ENCODE results near the gene ETFB. TPM values are rescaled to one million over a fixed set of nuclear protein-coding genes. Genes with fewer than 3 reads are reported as not detected.

ETFB gene
- total and polyA plus RNA-seq, 5 experiments from 2014 or later, result 46.2 to 104 (median 85.8) TPM

- POLR2A ChIA-PET, result interaction anchor here (0.5 to 1.9 kb wide), 3 partner anchors 55 to 1368 kb away, joined by 4 read pairs; no protein-coding TSS in a partner anchor
- Mint-ChIP-seq H3K4me1 (peaks cover 20 to 38% (median 21%) of the 10 kb centered on the region in 4 donors), H3K4me3 (peak within 1 kb of the TSS; percentile 44 to 89 (median 74)), H3K27ac (peak within 1 kb of the TSS in 9 of 10 donors; percentile 16 to 80 (median 65)), H3K36me3 (peaks cover 0 to 14% (median 0%) of the 10 kb centered on the region in 3 donors), H3K9me3 (no peaks in the 10 kb centered on the region), H3K27me3 (peaks cover 0 to 2% (median 0%) of the 10 kb centered on the region in 5 donors)
- ATAC-seq (no peak), DNase-seq (no peak)
Measured at GRCh38 chr19:51341976-51342580, 24.1 kb downstream of the ETFB start, which contains the start of gene VSIG10L. Gene VSIG10L, minus strand, starts transcription at chr19:51342139. Its CDS starts 15 bp downstream, at chr19:51342124.

GRCh38 chr19:51341066-51341465, 25.1 kb downstream of the ETFB start:
- no peak for DNase-seq
- Mint-ChIP-seq H3K27ac (peak overlapping the region in 4 of 10 donors; percentile 26 to 48 (median 33)), H3K36me3 (peaks cover 0 to 5% (median 0%) of the 10 kb centered on the region in 3 donors), H3K9me3 (no peaks in the 10 kb centered on the region), H3K4me3 (peak overlapping the region; percentile 44 to 89 (median 71)), H3K4me1 (peaks cover 20 to 38% (median 21%) of the 10 kb centered on the region in 4 donors), H3K27me3 (peaks cover 0 to 2% (median 0%) of the 10 kb centered on the region in 5 donors)
- ATAC-seq, result no peak
- POLR2A ChIA-PET, result interaction anchor here (0.6 to 1.9 kb wide), 5 partner anchors 25 to 100 kb away, joined by 3 to 4 read pairs (median 3); partner anchors contain the start of genes ETFB and SIGLEC10

DNA sequence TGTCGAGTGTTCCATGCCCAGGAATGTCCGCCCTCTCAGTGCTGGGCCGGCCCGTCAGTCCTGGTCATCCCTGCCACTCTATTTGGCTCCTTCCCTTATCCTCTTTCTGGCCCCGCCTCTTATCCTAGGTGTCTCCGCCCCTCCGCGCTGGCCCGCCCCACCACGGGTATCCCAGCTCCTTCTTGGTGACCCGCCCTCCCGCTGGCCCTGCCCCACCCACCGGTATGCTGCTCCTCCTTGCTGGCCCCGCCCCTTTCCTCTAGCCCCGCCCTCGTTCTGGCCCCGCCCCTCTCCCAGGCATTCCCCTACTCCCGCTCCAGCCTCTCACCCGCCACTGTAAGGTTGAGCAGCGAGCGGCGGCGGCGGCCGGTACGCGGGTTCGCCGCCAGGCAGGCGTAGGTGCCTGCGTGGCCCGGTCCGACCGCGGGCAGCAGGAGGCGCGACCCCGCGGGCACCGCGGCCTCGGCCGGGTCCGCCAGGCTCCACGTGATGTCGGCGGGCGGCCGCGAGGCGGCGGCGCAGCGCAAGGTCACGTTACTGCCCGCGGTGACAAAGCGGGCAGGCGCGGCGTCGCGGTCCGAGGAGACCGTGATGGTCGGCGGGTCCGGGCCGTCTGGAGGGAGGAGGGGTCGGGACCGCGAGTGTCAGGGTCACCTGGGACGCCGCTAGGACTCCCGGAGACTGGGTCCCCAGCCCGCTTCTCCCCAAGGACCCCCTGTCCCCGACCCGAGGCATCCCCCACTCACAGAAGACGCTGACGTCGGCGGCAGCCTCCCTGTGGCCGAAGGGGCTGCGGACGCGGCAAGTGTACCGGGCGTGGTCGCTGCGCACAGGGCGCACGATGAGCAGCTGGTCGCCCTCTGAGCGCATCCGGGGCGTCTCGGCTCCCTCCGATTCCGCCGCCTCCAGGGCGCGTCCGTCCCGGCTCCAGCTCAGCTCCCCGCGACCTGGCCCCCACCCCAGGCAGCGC, 26.2 kb downstream of the ETFB start:
- Mint-ChIP-seq H3K4me3 (peak overlapping the region; percentile 75 to 92 (median 89)), H3K27me3 (peaks cover 0 to 6% (median 3%) of the 10 kb centered on the region in 5 donors), H3K9me3 (no peaks in the 10 kb centered on the region), H3K27ac (peak overlapping the region in 7 of 10 donors; percentile 47 to 84 (median 61)), H3K36me3 (peaks cover 0 to 2% (median 0%) of the 10 kb centered on the region in 3 donors), H3K4me1 (peaks cover 20 to 35% (median 21%) of the 10 kb centered on the region in 4 donors)
- ATAC-seq, result peak; percentile 52 to 53
- POLR2A ChIA-PET, result interaction anchor here (0.7 to 1.9 kb wide), 5 partner anchors 28 to 102 kb away, joined by 3 to 5 read pairs (median 4); partner anchors contain the start of genes NKG7 and SIGLEC10
- peak; percentile 33 to 89 (median 68) for DNase-seq

DNA sequence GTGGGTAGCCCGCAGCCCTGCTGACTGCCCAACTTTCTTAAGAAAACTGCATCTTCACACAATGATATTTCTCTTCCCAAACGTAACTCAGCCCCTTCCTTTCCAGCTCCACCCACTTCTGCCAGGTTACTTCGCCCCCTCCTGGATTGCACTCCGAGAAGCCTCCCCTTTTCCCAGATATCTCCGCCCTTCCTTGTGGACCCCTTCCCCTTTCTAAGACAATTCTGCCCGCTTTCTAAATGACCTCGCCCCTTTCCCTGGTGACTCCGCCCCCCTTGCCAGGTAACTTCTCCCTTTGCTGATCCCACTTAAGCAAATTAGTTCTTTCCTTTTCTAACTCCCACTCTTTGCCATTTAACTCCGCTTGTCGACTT, 26.9 kb downstream of the ETFB start:
- Mint-ChIP-seq H3K9me3 (no peaks in the 10 kb centered on the region), H3K4me3 (peak overlapping the region; percentile 75 to 92 (median 89)), H3K27ac (peak overlapping the region in 9 of 10 donors; percentile 18 to 84 (median 61)), H3K4me1 (peaks cover 20 to 31% (median 21%) of the 10 kb centered on the region in 4 donors), H3K27me3 (peaks cover 0 to 12% (median 3%) of the 10 kb centered on the region in 5 donors), H3K36me3 (no peaks in the 10 kb centered on the region)
- peak in 1 of 2 donors; percentile 6 for ATAC-seq
- POLR2A ChIA-PET, result interaction anchor here (0.7 to 1.0 kb wide), 2 partner anchors 29 to 33 kb away, joined by 4 to 5 read pairs; partner anchors contain the start of gene NKG7
- DNase-seq, result no peak

DNA sequence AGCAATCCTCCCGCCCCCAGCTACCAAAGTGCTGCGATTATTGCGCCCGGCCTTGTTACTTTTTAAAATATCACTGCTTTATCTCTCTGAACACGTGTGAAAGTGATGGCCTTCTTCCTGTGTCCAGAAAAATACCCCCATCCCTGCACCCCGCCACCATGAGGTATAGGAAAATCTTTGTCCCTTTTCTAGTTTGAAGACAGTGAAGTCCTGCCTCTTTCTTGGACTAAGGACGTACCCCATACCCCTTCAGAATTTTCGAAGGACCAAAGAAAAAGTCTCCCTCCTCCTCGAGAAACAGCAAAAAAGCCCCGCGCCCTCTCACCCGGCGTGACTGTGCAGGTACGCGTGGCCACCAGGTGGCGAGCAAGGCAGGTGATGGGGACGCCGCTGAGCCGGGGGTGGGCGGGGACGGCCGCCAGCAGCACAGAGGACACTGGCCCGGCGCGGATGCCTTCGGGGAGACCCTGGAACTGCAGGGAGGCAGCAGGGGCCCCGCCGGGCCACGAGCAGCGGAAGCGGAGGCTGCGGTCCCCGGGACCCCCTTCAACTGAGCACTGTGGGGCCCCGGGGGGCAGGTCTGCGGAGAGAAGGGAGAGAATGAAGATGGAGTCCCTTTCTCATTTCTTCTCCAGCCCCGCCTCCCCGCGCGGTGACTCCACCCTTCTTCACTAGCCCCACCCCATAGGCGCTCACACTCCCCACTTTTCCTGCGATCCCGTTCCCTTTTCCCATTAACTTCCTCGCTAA, 27.4 kb downstream of the ETFB start:
- Mint-ChIP-seq H3K27ac (peak overlapping the region in 9 of 10 donors; percentile 18 to 84 (median 61)), H3K4me1 (peaks cover 20 to 26% (median 21%) of the 10 kb centered on the region in 4 donors), H3K9me3 (no peaks in the 10 kb centered on the region), H3K27me3 (peaks cover 2 to 18% (median 5%) of the 10 kb centered on the region in 5 donors), H3K4me3 (peak overlapping the region; percentile 75 to 92 (median 89)), H3K36me3 (no peaks in the 10 kb centered on the region)
- POLR2A ChIA-PET, result interaction anchor here (0.7 to 1.0 kb wide), 2 partner anchors 29 to 34 kb away, joined by 4 to 5 read pairs; partner anchors contain the start of gene NKG7
- DNase-seq, result peak; percentile 68 to 89 (median 83)
- ATAC-seq, result peak; percentile 86 to 89

GRCh38 chr19:51337861-51338562, 28.2 kb downstream of the ETFB start:
- Mint-ChIP-seq H3K9me3 (no peaks in the 10 kb centered on the region), H3K27ac (no peak overlapping the region), H3K4me3 (peak overlapping the region; percentile 75 to 92 (median 89)), H3K4me1 (peaks cover 19 to 22% (median 21%) of the 10 kb centered on the region in 4 donors), H3K36me3 (no peaks in the 10 kb centered on the region), H3K27me3 (peaks cover 2 to 20% (median 5%) of the 10 kb centered on the region in 5 donors)
- no peak for DNase-seq
- ATAC-seq, result no peak
- POLR2A ChIA-PET, result no interaction called here

- DNase-seq, result no peak
- no peak for ATAC-seq
- Mint-ChIP-seq H3K27me3 (peaks cover 2 to 21% (median 5%) of the 10 kb centered on the region in 5 donors), H3K4me3 (no peak overlapping the region), H3K27ac (no peak overlapping the region), H3K4me1 (peaks cover 14 to 22% (median 16%) of the 10 kb centered on the region in 4 donors), H3K36me3 (no peaks in the 10 kb centered on the region), H3K9me3 (no peaks in the 10 kb centered on the region)
- POLR2A ChIA-PET, result no interaction called here
Measured at GRCh38 chr19:51337141-51337860, 28.9 kb downstream of the ETFB start.

GRCh38 chr19:51333836-51334460, 32.2 kb downstream of the ETFB start:
- ATAC-seq (no peak), DNase-seq (no peak)
- Mint-ChIP-seq H3K27me3 (peaks cover 19 to 55% (median 29%) of the 10 kb centered on the region in 5 donors), H3K4me1 (peaks cover 6 to 8% (median 7%) of the 10 kb centered on the region in 4 donors), H3K9me3 (peaks cover 0 to 9% (median 0%) of the 10 kb centered on the region in 9 donors), H3K36me3 (peaks cover 3 to 18% (median 5%) of the 10 kb centered on the region in 3 donors), H3K27ac (peak overlapping the region in 1 of 10 donors; percentile 80), H3K4me3 (no peak overlapping the region)
- POLR2A ChIA-PET, result interaction anchor here (0.7 kb wide), 1 partner anchor 82 kb away, joined by 3 read pairs; no protein-coding TSS in a partner anchor

- Mint-ChIP-seq H3K4me1 (peaks cover 7 to 9% (median 7%) of the 10 kb centered on the region in 4 donors), H3K4me3 (no peak overlapping the region), H3K36me3 (peaks cover 3 to 18% (median 5%) of the 10 kb centered on the region in 3 donors)
Measured at GRCh38 chr19:51331716-51332115, 34.5 kb downstream of the ETFB start.

DNA sequence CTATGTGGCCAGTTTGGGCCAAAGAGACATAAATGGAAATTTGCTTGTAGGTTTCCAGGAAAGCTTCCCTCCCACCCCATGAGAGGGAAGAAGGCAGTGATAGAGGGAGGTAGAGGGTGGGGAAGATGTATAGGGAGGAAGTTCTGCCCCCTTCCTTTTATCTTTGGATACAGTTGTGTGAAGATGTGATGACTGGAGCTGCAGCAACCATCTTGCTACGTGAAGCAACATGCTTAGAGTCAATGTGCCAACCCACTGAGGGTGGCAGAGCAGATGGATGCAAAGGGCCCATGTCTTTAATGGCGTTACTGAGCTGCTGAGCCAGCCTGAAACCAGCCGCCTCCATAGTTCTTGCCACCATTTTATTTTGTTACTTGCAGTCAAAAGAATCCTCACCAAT, 35.0 kb downstream of the ETFB start:
- H3K27me3 Mint-ChIP-seq, result peaks cover 24 to 81% (median 47%) of the 10 kb centered on the region in 5 donors
- peaks cover 3 to 18% (median 5%) of the 10 kb centered on the region in 3 donors for H3K36me3 Mint-ChIP-seq
- H3K4me3 Mint-ChIP-seq, result peak overlapping the region in 1 of 10 donors; percentile 36
- H3K9me3 Mint-ChIP-seq, result peaks cover 0 to 9% (median 0%) of the 10 kb centered on the region in 9 donors
- ATAC-seq, result no peak
- no peak overlapping the region for H3K27ac Mint-ChIP-seq
- no peak for DNase-seq
- POLR2A ChIA-PET, result no interaction called here
- H3K4me1 Mint-ChIP-seq, result peaks cover 7 to 9% (median 7%) of the 10 kb centered on the region in 4 donors

More at GRCh38 chr19:51331716-51332115, 34.5 kb downstream of the ETFB start:
- H3K9me3 Mint-ChIP-seq, result peaks cover 0 to 9% (median 0%) of the 10 kb centered on the region in 9 donors
- peaks cover 24 to 77% (median 43%) of the 10 kb centered on the region in 5 donors for H3K27me3 Mint-ChIP-seq
- POLR2A ChIA-PET, result no interaction called here
- no peak for DNase-seq
- no peak overlapping the region for H3K27ac Mint-ChIP-seq
- ATAC-seq, result no peak
